Peyer's patch (tissue), 4 donors: ENCODE data around the gene KMT2B.

Source experiments
- POLR2A ChIP-seq, 2 donors: fragments of 450-650 bp; IDR thresholded peaks; one replicate each; pipeline ENCODE4 v1.5.1; 2017; ENCODE audit warnings: antibody characterized with exemption in 2 of 2, mild to moderate bottlenecking in 2 of 2, moderate library complexity in 2 of 2
- TF ChIP-seq, protein P1 (sequence below), 6 experiments: fragments of 450-650 bp in 4 of 6; fragments of 200-600 bp in 2 of 6; sonication (generic) in 1 of 6; IDR thresholded peaks; one replicate each; pipeline ENCODE4 v1.5.1; 2017 to 2019; ENCODE audit warnings: antibody characterized with exemption in 6 of 6, mild to moderate bottlenecking in 3 of 6, moderate library complexity in 1 of 6

- TF ChIP-seq, protein P1, sequence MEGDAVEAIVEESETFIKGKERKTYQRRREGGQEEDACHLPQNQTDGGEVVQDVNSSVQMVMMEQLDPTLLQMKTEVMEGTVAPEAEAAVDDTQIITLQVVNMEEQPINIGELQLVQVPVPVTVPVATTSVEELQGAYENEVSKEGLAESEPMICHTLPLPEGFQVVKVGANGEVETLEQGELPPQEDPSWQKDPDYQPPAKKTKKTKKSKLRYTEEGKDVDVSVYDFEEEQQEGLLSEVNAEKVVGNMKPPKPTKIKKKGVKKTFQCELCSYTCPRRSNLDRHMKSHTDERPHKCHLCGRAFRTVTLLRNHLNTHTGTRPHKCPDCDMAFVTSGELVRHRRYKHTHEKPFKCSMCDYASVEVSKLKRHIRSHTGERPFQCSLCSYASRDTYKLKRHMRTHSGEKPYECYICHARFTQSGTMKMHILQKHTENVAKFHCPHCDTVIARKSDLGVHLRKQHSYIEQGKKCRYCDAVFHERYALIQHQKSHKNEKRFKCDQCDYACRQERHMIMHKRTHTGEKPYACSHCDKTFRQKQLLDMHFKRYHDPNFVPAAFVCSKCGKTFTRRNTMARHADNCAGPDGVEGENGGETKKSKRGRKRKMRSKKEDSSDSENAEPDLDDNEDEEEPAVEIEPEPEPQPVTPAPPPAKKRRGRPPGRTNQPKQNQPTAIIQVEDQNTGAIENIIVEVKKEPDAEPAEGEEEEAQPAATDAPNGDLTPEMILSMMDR (IDR thresholded peaks at IDR 0.05) = no peak
- no peak for TF ChIP-seq POLR2A (IDR thresholded peaks at IDR 0.05)
These were observed 5.9 kb downstream of the KMT2B start for GRCh38 chr19:35723671-35724070.
